Activated T-cell treated with anti-CD3 and anti-CD28 coated beads for 48 hours (primary cell): ENCODE measurements around the gene DEAF1.
"Not testable (repeated sequence)": the region's sequence is repeated elsewhere in the genome, so short reads cannot be mapped to it uniquely, and the experiment has no call there.

Experiments
- DNase-seq: peaks from one replicate; pipeline ENCODE4 v3.0.0-alpha.2; 2020; ENCODE audit warnings: low read depth

Gene DEAF1

DNA sequence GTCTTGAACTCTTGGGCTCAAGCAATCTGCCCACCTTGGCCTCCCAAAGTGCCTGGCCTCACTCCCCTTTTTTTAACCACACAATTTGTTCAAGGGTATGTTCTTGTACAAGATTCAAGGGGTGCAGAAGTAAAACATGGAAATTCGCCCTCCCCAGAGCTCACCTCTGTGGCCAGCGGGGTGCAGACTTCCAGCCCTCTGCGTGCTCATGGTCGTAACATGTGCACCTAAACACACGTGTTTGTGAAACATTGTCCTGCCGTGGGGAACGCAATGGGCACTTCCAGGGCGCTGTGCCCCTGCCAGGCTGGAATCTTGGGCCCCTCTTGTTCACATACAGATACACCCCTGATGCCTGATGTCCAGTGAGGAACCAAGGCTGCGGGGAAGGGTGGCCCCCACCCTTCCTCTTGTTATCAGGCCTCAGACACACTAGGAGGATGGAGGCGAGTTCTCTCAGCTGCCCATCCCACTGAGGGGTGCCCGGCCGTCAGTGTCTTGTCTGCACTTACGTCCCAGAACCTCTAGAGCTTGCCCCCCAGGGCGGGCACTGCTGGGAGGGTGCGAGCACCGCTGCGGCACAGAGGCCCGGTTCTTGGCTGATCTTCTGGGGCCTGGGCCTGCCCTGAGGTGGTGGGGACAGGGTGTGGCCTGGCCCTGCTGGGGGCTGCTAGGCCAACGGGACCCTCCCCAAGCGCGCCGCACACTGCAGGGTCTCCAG, 6.9 kb upstream of the DEAF1 start:
- no peak for DNase-seq

DNA sequence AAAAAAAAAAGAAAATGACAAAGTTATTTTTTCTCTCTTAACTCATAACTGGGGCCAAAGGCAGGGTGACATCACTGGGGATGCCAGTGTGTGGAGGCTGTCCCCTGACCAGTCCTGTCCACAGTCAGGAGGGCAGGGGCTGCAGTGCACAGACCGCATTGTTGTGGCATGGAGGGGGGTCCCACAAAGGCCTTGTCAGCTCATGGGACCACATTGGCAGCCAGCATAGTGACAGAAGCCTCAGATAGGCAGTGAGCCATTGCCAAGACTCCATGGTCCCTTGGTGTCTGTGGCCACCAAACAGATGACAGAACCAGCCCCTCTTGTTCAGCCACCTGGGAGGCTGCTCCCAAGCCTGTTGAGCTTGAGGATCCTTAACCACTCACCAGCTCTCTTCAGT, 4.7 kb upstream of the DEAF1 start:
- DNase-seq: no peak

DNA sequence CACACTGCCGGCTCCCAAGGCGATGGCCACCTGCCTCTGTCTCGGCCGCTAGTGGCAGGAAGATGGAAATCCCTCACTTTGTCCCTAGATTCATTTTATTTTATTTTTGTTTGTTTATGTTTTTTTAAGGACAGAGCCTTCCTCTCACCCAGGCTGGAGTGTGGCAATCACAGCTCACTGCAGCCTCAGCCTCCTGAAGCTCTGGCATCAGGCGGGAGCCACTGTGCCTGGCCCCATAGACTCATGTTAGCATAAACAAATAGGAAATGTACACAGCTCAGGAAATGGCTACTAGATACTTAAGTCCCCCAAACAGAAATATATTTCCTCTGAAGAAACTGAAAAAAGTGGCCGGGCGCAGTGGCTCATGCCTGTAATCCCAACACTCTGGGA, 4.1 kb upstream of the DEAF1 start:
- DNase-seq: no peak

DNA sequence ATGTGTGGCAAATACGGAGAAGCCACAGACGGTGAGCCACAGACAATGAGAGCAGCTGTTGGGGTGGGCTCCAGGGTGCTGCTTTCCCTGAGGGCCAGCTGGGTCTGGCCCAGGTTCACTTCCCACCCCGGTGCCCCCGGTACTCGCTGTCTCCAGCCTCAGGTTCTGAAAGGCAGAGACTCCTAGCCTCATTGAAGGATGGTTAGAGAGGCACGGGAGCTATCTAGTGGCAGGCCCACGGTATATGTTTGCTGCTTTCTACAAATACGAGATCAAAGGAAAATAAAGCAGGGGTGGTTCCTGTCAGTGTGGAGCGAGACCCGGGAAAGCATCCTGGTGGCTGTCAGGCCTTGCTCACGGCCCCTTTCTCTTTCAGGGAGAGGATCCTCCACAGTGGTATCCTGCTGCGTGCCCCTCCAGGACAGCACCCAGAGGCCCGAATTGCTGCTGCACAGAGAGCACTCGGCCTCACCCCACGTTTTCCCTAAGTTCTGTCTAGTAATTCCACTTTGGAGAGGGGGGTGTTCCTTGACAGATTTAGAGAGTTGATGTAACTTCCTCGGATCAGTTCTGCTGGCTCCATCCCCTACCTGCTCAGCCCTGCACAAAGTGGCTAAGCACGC, 3.6 kb upstream of the DEAF1 start:
- no peak for DNase-seq

DNA sequence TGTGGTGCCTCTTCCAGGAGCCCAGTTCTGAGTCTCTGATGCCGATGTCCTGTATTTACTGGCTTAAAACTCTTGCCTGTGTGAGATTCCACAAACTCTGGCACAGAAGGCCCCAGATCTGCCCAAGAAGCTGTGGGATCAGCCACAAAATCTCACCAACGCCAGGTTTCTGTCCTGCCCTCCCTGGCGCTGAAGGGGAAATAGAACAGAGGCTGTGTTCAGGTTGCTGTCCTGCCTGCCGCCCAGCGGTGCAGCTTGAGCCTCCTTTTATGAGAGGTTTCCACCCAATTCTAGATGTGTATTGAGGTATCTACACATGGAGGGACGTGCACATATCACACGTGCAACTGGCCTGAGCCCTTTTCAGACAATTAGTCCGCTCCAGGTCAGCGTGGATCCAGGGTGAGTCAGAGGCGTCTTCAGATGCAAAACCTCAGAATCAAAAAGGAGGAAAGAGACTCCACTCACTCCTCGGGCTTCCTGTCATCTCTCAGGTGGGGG, 2.8 kb upstream of the DEAF1 start:
- DNase-seq: no peak

DNA sequence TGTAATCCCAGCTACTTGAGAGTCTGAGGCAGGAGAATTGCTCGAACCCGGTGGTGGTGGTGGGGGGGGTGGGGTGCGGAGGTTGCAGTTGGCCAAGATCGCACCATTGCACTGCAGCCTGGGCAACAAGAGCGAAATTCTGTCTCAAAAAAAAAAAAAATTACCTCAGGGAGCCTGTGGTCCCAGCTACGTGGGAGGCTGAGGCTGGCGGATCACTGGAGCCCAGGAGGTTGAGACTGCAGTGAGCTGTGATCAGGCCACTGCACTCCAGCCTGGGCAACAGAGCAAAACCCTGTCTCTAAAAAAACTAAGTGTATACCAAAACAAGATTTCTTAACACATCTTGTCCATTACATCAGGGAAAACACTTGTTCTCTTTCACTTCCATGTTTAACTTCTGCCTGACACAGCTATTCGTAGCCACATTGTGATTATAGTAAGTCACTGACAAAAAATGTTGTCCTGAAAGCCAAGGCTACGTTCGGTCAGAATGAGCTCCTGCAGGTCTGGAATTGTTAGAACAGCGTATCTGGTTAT, 2.0 kb upstream of the DEAF1 start:
- DNase-seq: no peak

DNA sequence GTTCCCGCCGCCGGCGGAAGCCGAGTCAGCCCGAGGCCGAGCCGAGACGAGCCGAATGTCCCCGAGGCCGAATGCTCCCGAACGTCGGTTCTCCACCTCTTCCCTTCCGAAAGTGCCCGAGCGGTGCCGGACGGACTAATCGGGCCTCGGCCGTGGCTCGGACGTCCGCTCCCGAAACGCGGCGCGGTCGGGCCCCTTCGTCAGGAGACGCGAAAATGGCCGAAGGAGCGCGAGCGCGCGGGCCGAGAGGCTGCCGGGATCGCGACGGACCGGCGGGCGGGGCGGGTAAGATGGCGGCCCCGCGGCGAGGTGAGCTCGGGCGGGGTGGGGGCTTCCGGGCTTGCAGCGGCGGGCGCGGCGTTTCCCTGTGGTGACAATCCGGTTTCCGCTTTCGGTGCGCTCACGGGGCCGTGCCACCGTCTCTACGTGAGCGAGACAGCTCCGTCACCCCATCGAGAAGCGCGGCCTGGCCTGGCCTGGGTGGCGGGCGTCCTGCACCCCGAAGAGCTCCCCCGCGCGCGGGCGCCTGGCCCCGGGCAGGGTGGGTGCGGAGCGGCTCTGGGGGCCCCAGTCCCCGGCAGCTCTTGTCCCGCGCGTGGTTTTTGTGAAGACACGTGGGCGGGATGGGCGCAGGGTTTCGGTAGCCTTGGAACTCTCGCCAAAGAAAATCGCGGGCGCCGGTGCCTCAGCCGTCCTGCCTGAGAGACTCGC, 671 bp upstream of the DEAF1 start, which contains the start of gene TMEM80:
Gene TMEM80, plus strand, starts transcription at position 279 of the 711 bp plus-strand sequence. Its CDS starts 12 bp downstream, at position 291.
- DNase-seq: peak; percentile 99

DNA sequence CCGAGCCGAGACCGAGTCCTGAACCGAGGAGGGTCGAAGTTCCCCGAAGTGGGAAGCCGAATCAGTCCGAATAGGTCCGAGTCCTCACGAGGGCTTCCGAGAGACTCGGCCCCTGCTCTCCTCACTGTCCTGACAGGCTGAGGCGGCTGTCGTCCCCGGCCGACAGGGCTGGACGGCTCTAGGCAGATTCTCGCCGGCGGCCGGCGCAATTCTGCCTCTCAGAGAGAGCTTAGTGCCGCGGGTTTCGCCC, 191 bp upstream of the DEAF1 start:
- DNase-seq: no peak

DNA sequence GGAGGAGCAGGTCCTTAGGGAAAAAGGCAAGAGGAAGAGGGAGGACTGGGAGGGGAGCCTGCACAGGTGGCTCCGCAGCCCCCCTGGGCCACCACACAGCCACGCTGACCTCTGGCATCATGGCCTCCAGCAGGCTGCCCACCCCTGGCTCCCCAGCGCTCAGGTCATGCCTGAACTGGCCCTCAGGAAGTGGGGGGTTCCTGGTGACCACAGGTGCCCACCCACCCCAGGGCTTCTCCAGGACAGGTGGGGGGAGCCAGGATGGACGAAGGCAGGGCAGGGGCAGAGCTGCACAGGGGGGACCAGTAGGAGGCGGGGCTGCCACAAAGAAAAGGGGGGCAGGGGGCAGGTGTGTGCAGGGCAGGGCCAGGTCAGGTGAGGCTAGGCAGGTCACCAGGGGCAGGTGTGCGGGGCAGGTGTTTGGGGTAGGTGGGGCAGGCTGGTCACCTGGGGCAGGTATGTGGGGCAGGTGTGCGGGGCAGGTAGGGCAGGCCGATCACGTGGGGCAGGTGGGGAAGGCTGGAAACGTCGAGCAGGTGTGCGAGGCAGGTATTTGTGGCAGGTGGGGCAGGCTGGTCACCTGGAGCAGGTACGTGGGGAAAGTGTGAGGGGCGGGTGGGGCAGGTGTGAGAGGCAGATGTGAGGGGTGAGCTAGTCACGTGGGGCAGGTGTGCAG, 997 bp downstream of the DEAF1 start:
- DNase-seq: no peak

DNA sequence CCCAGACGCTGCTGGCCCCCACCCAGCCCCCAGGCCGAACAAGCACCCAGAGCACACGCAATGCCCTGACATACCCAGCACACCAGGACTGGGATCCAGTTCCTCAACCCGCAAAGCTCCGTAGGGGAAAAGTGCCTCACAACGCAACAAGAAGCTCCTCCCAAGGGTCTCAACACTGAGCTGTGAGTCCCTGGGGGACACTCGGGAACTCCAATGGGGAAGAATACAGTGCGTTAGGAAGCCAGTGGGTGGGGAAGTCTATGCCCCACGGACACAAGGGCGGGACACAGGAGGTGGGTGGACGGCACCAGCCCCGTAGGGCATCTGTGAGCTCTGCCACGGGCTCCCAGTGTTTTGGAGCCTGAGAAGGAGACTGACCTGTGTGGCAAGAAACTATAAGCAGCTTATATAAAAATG, 1.6 kb downstream of the DEAF1 start:
- DNase-seq: no peak

DNA sequence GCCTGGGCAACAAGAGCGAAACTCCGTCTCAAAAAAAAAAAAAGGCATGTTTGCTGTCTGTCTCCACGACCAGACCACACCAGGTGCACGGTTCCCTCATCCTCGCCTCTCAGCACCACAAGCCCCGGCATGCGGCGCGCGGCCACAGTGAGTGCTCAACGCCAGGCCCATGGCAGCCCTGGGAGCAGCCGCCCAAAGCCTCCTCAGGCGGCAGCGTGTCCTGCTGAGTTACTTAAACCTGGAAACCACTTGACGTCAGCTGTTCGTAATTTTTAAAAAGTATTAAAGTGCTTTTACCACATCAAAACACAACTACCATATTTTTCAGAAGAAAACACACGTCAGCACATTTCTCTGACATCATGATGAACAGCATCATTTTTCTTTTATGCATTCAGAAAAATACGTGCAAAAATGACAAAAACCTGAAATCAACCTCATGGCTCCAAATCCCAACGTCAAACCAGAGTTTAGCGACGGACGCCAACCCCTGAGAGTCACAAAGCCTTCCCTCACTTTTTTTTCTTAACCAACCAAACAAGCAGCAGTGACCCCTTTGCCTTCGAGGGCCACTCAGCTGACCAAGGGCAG, 2.1 kb downstream of the DEAF1 start:
- DNase-seq: no peak

DNA sequence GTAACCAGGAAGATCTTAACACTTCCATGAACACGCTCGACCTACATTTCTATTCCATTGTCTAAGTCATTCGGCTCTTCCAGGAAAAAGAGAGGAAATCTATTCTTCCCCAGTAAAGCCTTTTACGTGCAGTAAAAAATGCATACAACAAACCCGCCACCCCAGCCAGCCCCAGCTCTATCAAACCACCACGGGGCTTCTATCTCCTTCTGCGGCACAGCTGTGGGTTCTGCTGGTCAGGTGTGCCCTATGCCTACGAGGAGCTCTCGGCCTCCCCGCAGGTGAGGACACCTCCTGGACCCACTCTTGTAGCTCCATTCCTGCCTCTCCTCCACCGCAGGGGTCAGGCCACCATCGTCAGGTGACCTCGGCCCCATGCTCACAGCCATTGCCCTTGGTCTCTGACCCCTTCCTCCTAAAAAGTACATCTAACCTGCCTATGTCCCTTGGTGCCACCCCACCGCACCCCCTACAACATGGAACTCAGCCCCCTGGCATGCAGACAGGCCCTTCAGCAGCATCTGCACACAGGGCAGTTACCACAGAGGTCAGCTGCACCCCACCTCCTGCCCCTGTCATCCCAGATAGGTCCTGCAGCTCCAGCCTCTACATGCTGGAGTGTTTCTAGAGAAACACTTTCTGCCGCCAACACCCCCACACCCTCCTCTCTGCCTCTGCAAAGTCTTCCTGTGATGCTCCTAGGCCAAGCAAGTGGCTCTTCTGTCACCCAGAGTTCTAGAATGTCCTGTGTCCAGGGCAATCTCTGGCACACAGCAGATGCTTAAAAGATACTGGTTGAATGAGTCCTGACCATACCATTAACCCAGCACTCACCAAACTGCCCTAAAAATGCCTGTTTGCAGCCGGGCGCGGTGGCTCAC, 3.1 kb downstream of the DEAF1 start:
- no peak for DNase-seq

DNA sequence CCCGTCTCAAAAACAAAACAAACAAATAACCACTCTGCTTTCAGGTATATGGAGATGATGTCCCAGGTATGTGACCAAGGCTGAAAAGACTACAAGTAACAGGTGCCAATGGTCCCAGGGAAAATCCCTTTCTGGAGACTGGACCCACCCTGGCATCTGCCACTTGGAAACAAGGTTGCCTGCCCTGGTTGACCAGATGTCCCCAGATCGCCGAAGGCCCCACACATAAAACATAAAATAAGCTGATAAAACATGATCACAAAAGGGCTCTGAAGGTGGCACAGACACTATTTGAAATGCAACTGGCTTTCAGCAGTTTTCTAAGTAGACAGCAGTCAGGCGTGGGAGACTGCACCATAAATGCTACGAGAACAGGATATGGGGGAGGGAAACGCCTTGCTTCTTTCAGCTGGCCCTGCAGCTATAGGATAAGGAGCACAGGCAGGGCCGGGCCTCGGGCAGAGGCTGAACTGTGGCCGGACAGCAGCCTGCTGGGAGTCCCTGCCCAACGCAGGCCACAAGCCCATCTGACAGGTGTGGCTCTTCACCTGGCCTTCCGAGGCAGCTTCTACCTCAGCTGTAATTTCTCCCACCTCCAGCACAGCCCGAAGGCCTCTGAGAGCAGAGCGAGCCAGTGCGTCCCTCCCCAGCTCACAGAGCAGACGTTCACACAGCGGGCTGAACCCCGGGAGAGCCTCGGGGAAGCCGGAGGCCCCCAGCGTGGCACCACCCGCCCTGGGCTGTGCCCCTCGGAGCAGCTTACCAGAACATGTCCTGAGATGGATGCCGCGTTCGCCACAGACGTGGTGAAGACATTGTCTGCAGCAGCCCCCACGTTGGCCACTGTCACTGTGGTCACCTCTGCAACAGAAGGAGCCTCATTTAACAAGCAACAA, 4.0 kb downstream of the DEAF1 start:
- DNase-seq: no peak

DNA sequence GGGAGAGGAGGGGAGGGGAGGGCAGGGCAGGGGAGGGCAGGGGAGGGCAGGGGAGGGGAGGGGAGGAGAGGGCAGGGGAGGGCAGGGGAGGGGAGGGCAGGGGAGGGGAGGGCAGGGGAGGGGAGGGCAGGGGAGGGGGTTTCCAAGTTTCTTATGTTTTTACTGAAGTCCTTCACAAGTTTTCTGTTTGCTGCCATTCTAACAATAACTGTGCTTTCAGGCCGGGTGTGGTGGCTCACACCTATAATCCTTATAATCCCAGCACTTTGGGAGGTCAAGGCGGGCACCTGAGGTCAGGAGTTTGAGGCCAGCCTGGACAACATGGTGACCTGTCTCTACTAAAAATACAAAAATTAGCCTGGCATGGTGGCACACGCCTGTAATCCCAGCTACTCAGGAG, 4.8 kb downstream of the DEAF1 start:
- not testable (repeated sequence) for DNase-seq

DNA sequence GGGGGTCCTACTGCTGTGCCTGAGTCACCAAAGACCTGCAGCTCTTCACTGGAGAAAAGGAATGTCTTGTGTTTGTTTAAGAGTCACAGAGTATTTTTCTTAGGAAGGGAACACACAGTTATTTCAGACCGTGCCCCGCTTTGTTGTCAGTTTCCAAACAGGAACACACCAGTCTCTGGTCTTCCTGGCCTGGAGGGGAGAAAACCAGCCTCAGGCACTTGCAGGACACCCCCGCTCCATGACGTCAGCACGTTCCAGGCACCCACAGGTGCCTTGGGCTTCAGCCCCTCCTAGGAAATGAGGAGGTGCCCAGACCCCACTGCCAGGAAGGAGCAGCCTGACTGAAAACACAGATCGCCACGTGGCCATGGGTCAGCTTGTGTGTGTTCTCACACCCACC, 5.4 kb downstream of the DEAF1 start:
- no peak for DNase-seq

DNA sequence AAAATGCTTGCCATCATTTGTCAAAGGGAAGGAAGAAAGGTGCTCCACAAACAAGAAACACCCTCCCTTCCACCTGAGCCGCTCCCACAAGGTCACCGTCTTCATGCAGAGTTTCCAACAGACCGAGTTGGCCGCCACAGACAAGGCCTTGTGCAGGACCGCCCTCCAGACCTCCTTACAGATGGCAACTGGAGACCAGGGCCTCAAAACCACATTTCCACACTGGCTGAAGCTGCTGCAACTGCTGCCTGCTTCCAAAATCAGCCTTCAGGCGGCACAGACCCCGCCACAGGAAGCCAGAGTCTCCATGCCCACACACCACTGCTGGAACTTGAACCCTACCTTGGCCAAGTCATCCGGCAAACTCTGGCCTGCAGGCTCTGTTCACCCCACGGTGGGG, 6.3 kb downstream of the DEAF1 start:
- no peak for DNase-seq

DNA sequence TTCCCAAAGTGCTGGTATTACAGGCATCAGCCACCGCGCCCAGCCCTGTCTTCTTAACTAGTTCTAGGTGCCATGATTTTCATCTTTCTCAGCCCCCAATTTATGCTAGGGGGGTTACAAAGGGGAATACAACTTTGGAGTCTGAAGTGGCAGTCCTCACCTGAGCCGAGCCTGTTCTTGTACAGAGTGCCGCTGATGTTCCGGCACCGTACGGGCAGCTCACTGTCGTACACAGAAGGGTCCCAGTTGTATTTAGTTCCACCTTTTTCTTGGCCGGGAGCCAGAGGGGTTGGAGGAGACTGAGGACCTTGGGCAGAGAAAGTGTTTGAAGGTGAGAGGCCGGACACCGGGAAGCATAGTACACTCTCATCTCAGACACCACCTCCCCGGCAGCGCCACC, 7.3 kb downstream of the DEAF1 start:
- DNase-seq: no peak

DNA sequence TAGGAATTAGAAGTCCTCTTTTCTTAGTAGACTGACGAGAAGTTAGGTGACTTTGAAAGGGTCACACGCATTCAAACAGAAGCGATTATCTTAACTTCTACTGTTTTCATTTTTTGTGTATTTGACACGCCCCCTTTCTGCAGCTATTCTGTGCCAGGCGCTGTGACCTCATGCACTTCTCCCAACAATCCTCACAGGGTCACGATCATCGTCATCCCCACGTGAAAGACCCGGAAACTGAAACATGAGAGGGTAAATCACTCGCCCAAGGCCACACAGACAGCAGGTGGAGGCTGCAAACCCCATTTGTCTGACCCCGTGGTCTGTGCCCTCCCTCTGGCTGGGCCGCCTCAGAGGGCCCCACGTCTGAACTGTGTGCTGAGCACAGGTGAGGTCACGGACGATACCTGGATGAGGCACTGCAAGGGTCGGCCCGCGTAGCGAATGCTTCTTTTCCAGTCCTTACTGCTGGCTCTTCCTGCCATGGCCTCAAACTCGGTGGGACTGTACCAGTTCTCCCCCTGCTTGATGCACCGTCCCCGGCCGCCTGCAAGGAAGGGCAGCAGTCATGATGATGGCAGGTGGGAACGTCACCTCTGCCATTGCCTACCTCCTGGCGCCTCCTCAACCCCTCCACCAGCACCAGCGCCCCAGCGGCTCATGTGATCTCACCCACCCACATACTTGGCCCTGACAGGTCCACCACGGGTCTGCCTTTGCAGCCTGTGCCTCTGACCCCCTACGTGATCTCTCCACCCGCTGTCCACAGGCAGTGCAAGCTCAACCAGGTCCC, 8.4 kb downstream of the DEAF1 start:
- no peak for DNase-seq

DNA sequence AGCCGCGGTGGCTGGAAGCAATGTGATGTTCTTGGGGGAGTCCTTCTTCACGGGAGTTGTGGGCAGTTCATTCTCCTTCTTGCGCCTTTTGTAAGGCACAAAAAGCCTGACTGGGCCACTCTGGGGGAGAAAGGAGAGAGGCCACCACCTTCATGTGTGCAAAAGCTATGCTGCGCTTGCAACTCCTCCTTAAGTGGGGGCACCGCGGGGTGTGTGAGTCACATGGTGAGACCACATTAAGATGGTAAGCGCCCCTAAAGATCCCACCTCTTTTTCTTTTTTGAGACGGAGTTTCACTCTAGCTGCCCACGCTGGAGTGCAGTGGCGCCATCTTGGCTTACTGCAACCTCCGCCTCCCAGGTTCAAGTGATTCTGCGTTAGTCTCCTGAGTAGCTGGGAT, 14.1 kb downstream of the DEAF1 start:
- DNase-seq: no peak
